ENCODE results near the gene RAB3C. TPM values are rescaled to one million over a fixed set of nuclear protein-coding genes. Genes with fewer than 3 reads are reported as not detected.
A peak's percentile ranks its signal among the peaks of the same experiment; 100 is the strongest.

The RAB3C gene
- total RNA-seq, 1 donor from 2014 or later, result 0.30 TPM

GRCh38 chr5:58740956-58741355 lies 158.1 kb downstream of the RAB3C start:
- Histone ChIP-seq H3K36me3 (no peaks in the 10 kb centered on the region), H3K4me1 (no peaks in the 10 kb centered on the region), H3K4me3 (no peak overlapping the region), H3K27me3 (ENCODE audit: low read depth) (no peaks in the 10 kb centered on the region), H3K27ac (no peak overlapping the region), H3K9me3 (no peaks in the 10 kb centered on the region)
- no peak for TF ChIP-seq CTCF (IDR thresholded peaks at IDR 0.05)
- intact Hi-C loops (cut with DNase I), result no loop called here
- ATAC-seq, result no peak
- DNase-seq, result no peak

- Histone ChIP-seq H3K27ac (no peak overlapping the region), H3K4me1 (no peaks in the 10 kb centered on the region), H3K4me3 (no peak overlapping the region), H3K36me3 (no peaks in the 10 kb centered on the region), H3K27me3 (ENCODE audit: low read depth) (no peaks in the 10 kb centered on the region), H3K9me3 (no peaks in the 10 kb centered on the region)
- ATAC-seq, result no peak
- DNase-seq, result no peak
- TF ChIP-seq CTCF (IDR thresholded peaks at IDR 0.05), result no peak
- intact Hi-C loops (cut with DNase I), result no loop called here
Observed at GRCh38 chr5:58745350-58745749, 162.5 kb downstream of the RAB3C start.

- no peak for ATAC-seq
- H3K4me3 ChIP-seq, result no peak overlapping the region
Observed at GRCh38 chr5:58746321-58746720, 163.4 kb downstream of the RAB3C start.

GRCh38 chr5:58750036-58750435 lies 167.2 kb downstream of the RAB3C start:
- H3K27ac ChIP-seq, result no peak overlapping the region
- H3K36me3 ChIP-seq, result no peaks in the 10 kb centered on the region
- H3K4me3 ChIP-seq, result no peak overlapping the region
- DNase-seq (no peak), ATAC-seq (no peak)
- no peaks in the 10 kb centered on the region for H3K4me1 ChIP-seq
- H3K27me3 ChIP-seq (ENCODE audit: low read depth), result no peaks in the 10 kb centered on the region
- H3K9me3 ChIP-seq, result no peaks in the 10 kb centered on the region
- intact Hi-C loops (cut with DNase I), result no loop called here
- TF ChIP-seq CTCF (IDR thresholded peaks at IDR 0.05), result no peak

More at GRCh38 chr5:58746321-58746720, 163.4 kb downstream of the RAB3C start:
- TF ChIP-seq CTCF (IDR thresholded peaks at IDR 0.05), result no peak
- Histone ChIP-seq H3K27me3 (ENCODE audit: low read depth) (no peaks in the 10 kb centered on the region), H3K9me3 (no peaks in the 10 kb centered on the region), H3K4me1 (no peaks in the 10 kb centered on the region), H3K27ac (no peak overlapping the region), H3K36me3 (no peaks in the 10 kb centered on the region)
- no peak for DNase-seq
- intact Hi-C loops (cut with DNase I), result no loop called here

- TF ChIP-seq CTCF (IDR thresholded peaks at IDR 0.05), result no peak
- Histone ChIP-seq H3K4me1 (no peaks in the 10 kb centered on the region), H3K27ac (no peak overlapping the region), H3K27me3 (ENCODE audit: low read depth) (no peaks in the 10 kb centered on the region), H3K4me3 (no peak overlapping the region), H3K9me3 (no peaks in the 10 kb centered on the region), H3K36me3 (no peaks in the 10 kb centered on the region)
- ATAC-seq (peak in 1 of 2 donors; percentile 42), DNase-seq (no peak)
- intact Hi-C loops (cut with DNase I), result no loop called here
Observed at GRCh38 chr5:58751222-58751837, 168.5 kb downstream of the RAB3C start.

All from lower lobe of right lung (tissue), 2 donors.